SK-N-SH (cell line): ENCODE measurements around the gene FBXO33. TPM values are rescaled to one million over a fixed set of nuclear protein-coding genes. Genes with fewer than 3 reads are reported as not detected.

Experiments
- CTCF ChIA-PET: fragments of 300-600, 350-600 bp; formaldehyde crosslinking; extraction: SDS; loops from one replicate; lab custom pipeline; 2021; lab: Yijun Ruan, JAX
- POLR2A ChIA-PET: fragments of 350-600 bp; sonication (Branson Sonifier 250); formaldehyde crosslinking; extraction: SDS; loops from one replicate; lab custom pipeline; 2020; ENCODE audit warnings: antibody characterized with exemption, inconsistent platforms; lab: Yijun Ruan, JAX
- DNase-seq: peaks from one replicate; pipeline ENCODE4 v3.0.0; 2012
- H2AFZ ChIP-seq: fragments of 200-600 bp; sonication (generic); 2 replicates; pipeline ENCODE4 v1.8.1; 2016; ENCODE audit warnings: antibody characterized with exemption, mild to moderate bottlenecking, low read depth
- H3F3A ChIP-seq: fragments of 200-600 bp; sonication (generic); replicated peaks from 2 replicates; pipeline ENCODE3; 2016; ENCODE audit warnings: antibody characterized with exemption, mild to moderate bottlenecking; ENCODE audit not compliant: insufficient read depth
- H3K27ac ChIP-seq, 2 experiments: fragments of 200-500 bp in 1 of 2; fragments of 200-600 bp in 1 of 2; sonication (Bioruptor generic) in 1 of 2; sonication (generic), shearing (Covaris generic) in 1 of 2; 2 replicates each; pipeline versions ENCODE4 v1.5.1 to v1.6.1; 2014 to 2016; ENCODE audit warnings: low read depth in 2 of 2, inconsistent platforms in 1 of 2, low read length in 1 of 2, mild to moderate bottlenecking in 1 of 2, mixed read lengths in 1 of 2
- H3K27me3 ChIP-seq: fragments of 200-600 bp; sonication (generic), shearing (Covaris generic); 2 replicates; pipeline ENCODE4 v1.6.1; 2016; ENCODE audit warnings: mixed run types; ENCODE audit not compliant: insufficient read depth
- H3K36me3 ChIP-seq, 2 experiments: fragments of 200-500 bp in 1 of 2; fragments of 200-600 bp in 1 of 2; sonication (Bioruptor generic) in 1 of 2; sonication (generic) in 1 of 2; replicated peaks in 1 of 2; 2 replicates each; pipeline versions ENCODE3 to v1.5.1; 2014 to 2016; ENCODE audit warnings: low read length in 1 of 2, mild to moderate bottlenecking in 1 of 2; ENCODE audit not compliant: insufficient read depth in 2 of 2, control insufficient read depth in 1 of 2
- H3K4me1 ChIP-seq, 2 experiments: fragments of 200-500 bp in 1 of 2; fragments of 200-600 bp in 1 of 2; sonication (Bioruptor generic) in 1 of 2; sonication (generic), shearing (Covaris generic) in 1 of 2; 2 replicates each; pipeline versions ENCODE4 v1.5.1 to v1.6.1; 2014 to 2016; ENCODE audit warnings: low read depth in 1 of 2, low read length in 1 of 2, mixed run types in 1 of 2; ENCODE audit not compliant: insufficient read depth in 2 of 2, control insufficient read depth in 1 of 2
- H3K4me2 ChIP-seq: fragments of 200-600 bp; sonication (generic), shearing (Covaris generic); 2 replicates; pipeline ENCODE4 v1.6.1; 2017; ENCODE audit warnings: mixed run types
- H3K4me3 ChIP-seq, 2 experiments: fragments of 200-500 bp in 1 of 2; fragments of 200-600 bp in 1 of 2; sonication (Bioruptor generic) in 1 of 2; sonication (generic), shearing (Covaris generic) in 1 of 2; 2 replicates each; pipeline versions ENCODE4 v1.5.1 to v1.8.1; 2014 to 2016; ENCODE audit warnings: low read depth in 2 of 2, inconsistent platforms in 1 of 2, low read length in 1 of 2, mild to moderate bottlenecking in 1 of 2, mixed read lengths in 1 of 2, moderate library complexity in 1 of 2
- H3K79me2 ChIP-seq: fragments of 200-600 bp; sonication (generic); 2 replicates; pipeline ENCODE4 v1.8.1; 2017; ENCODE audit warnings: mild to moderate bottlenecking; ENCODE audit not compliant: insufficient read depth
- H3K9ac ChIP-seq: fragments of 200-600 bp; sonication (generic); 2 replicates; pipeline ENCODE4 v1.6.1; 2017; ENCODE audit warnings: mixed run types
- H3K9me2 ChIP-seq: fragments of 200-600 bp; sonication (generic); 2 replicates; pipeline ENCODE4 v1.6.1; 2017; ENCODE audit warnings: mixed run types
- H3K9me3 ChIP-seq: fragments of 200-600 bp; sonication (generic); 2 replicates; pipeline ENCODE4 v1.6.1; 2017; ENCODE audit warnings: mixed run types, mild to moderate bottlenecking, moderate library complexity
- H4K20me1 ChIP-seq: fragments of 200-600 bp; sonication (generic); 2 replicates; pipeline ENCODE4 v1.6.1; 2017; ENCODE audit warnings: mild to moderate bottlenecking, mixed run types; ENCODE audit not compliant: insufficient read depth
- CTCF ChIP-seq: fragments of 200-600 bp; sonication (generic); IDR thresholded peaks from 2 replicates; pipeline ENCODE4 v1.6.1; 2017; ENCODE audit warnings: antibody characterized with exemption, mild to moderate bottlenecking, moderate library complexity
- ELF1 ChIP-seq: IDR thresholded peaks from 2 replicates; pipeline ENCODE4 v1.4.0; 2012
- EP300 ChIP-seq, 2 experiments: IDR thresholded peaks; 2 replicates each; pipeline versions ENCODE4 v1.4.0 to v1.6.1; 2012; ENCODE audit warnings: borderline replicate concordance in 1 of 2, low read depth in 1 of 2, low read length in 1 of 2
- FOSL2 ChIP-seq: IDR thresholded peaks from 2 replicates; pipeline ENCODE4 v1.4.0; 2012; ENCODE audit warnings: low read depth, mild to moderate bottlenecking, moderate library complexity, borderline replicate concordance
- FOXJ3 ChIP-seq: sonication (generic); formaldehyde crosslinking; IDR thresholded peaks from 2 replicates; pipeline ENCODE4 v1.5.1; 2020; ENCODE audit warnings: mild to moderate bottlenecking, missing genetic modification reagents
- GABPA ChIP-seq: IDR thresholded peaks from 2 replicates; pipeline ENCODE4 v1.4.0; 2012; ENCODE audit warnings: low read depth, mild to moderate bottlenecking
- GATA2 ChIP-seq: sonication (generic); formaldehyde crosslinking; IDR thresholded peaks from 2 replicates; pipeline ENCODE4 v1.5.0; 2020; ENCODE audit warnings: mild to moderate bottlenecking, missing genetic modification reagents
- JUND ChIP-seq: IDR thresholded peaks from 2 replicates; pipeline ENCODE4 v1.4.0; 2012
- MAX ChIP-seq: IDR thresholded peaks from 2 replicates; pipeline ENCODE4 v1.4.0; 2012; ENCODE audit warnings: low read depth
- MXI1 ChIP-seq: IDR thresholded peaks from 2 replicates; pipeline ENCODE4 v1.6.1; 2012; ENCODE audit warnings: mild to moderate bottlenecking, low read depth, low read length, improper control_type of control experiment
- PBX3 ChIP-seq: IDR thresholded peaks from 2 replicates; pipeline ENCODE4; 2012
- RAD21 ChIP-seq: IDR thresholded peaks from 2 replicates; pipeline ENCODE4 v1.6.1; 2012; ENCODE audit warnings: mild to moderate bottlenecking, low read length
- RFX5 ChIP-seq: IDR thresholded peaks from 2 replicates; pipeline ENCODE4 v1.6.1; 2012; ENCODE audit warnings: mild to moderate bottlenecking, improper control_type of control experiment, low read length
- RXRA ChIP-seq: IDR thresholded peaks from 2 replicates; pipeline ENCODE4 v1.4.0; 2012; ENCODE audit warnings: low read depth, mild to moderate bottlenecking, borderline replicate concordance
- SIN3A ChIP-seq: IDR thresholded peaks from 2 replicates; pipeline ENCODE4 v1.6.1; 2012; ENCODE audit warnings: low read depth, mild to moderate bottlenecking, low read length, moderate library complexity, borderline replicate concordance
- TAF1 ChIP-seq: IDR thresholded peaks from 2 replicates; pipeline ENCODE4 v1.6.1; 2012; ENCODE audit warnings: low read depth, mild to moderate bottlenecking, low read length, moderate library complexity, borderline replicate concordance
- TCF12 ChIP-seq: IDR thresholded peaks from 2 replicates; pipeline ENCODE4 v1.4.0; 2012
- TEAD4 ChIP-seq: IDR thresholded peaks from 2 replicates; pipeline ENCODE4 v1.4.0; 2012; ENCODE audit warnings: mild to moderate bottlenecking, borderline replicate concordance; ENCODE audit not compliant: insufficient read depth
- USF2 ChIP-seq: fragments of 150-350 bp; IDR thresholded peaks from 2 replicates; pipeline ENCODE4 v1.6.1; 2017; ENCODE audit warnings: antibody characterized with exemption, low read length, low read depth, borderline replicate concordance
- YY1 ChIP-seq: IDR thresholded peaks from 2 replicates; pipeline ENCODE4 v1.4.0; 2012; ENCODE audit warnings: low read depth, mild to moderate bottlenecking
- WGBS: methylation state at CpG from one replicate; pipeline ENCODE4 v1.1.6; 2017; ENCODE audit warnings: low lambda C conversion rate; 5-methylcytosine and 5-hydroxymethylcytosine counted together
- polyA plus RNA-seq, 3 experiments: library from polyadenylated mRNA; depleted of rRNA; stranded (reverse); fragments of >200 nt; gene quantifications; 2 replicates each; pipeline ENCODE4 v1.2.3, GENCODE V29; 2012

Gene FBXO33
- polyA plus RNA-seq, 1 of the 3 experiments (the other 2 are of a cell fraction), result 4.2 TPM

GRCh38 chr14:39381366-39381765, 50.9 kb downstream of the FBXO33 start (continued):
- TF ChIP-seq USF2, result no peak
- TF ChIP-seq RAD21, result no peak
- no peak for TF ChIP-seq FOXJ3 (CRISPR knock-in tag)
- TF ChIP-seq GATA2 (CRISPR knock-in tag), result no peak

GRCh38 chr14:39376667-39377403, 55.4 kb downstream of the FBXO33 start:
- H3K27ac ChIP-seq, result peak overlapping the region; percentile 58 to 90; a peak in 3 of 4 replicates
- no peak for DNase-seq

GRCh38 chr14:39374851-39375250, 57.4 kb downstream of the FBXO33 start:
- Histone ChIP-seq H3K4me2 (peak overlapping the region; percentile 33; the same call in 1 of the 2 replicates), H3K27me3 (no peaks in the 10 kb centered on the region)

More at GRCh38 chr14:39376667-39377403, 55.4 kb downstream of the FBXO33 start:
- Histone ChIP-seq H3K79me2 (no peaks in the 10 kb centered on the region), H3K4me1 (peaks cover 0 to 18% of the 10 kb centered on the region in 2 experiments; a peak in 1 of 4 replicates), H3K9ac (peak overlapping the region; percentile 65), H3K27me3 (no peaks in the 10 kb centered on the region), H3K4me3 (no peak overlapping the region), H3K9me2 (no peaks in the 10 kb centered on the region), H2AFZ (peak overlapping the region; percentile 86; the same call in 1 of the 2 replicates), H3K4me2 (peak overlapping the region; percentile 55; the same call in 1 of the 2 replicates), H4K20me1 (no peaks in the 10 kb centered on the region), H3F3A (peaks cover 6% of the 10 kb centered on the region), H3K36me3 (no peaks in the 10 kb centered on the region), H3K9me3 (no peaks in the 10 kb centered on the region)
- ChIA-PET POLR2A (no interaction called here), CTCF (no interaction called here)
- TF ChIP-seq TEAD4 (no peak), RXRA (no peak), TAF1 (no peak), GABPA (no peak), FOSL2 (peak; percentile 34; the same call in 1 of the 2 replicates), JUND (0 out of 2 replicates have a peak, but pooled peaks have one; percentile 11), RFX5 (no peak), YY1 (no peak), USF2 (no peak), EP300 (IDR thresholded peaks at IDR 0.05; ENCODE audit: borderline replicate concordance in 1 of 2, low read depth in 1 of 2, low read length in 1 of 2) (no peak)
- WGBS, result 11% methylated on average over 4 of the region's 4 CpGs

More at GRCh38 chr14:39374851-39375250, 57.4 kb downstream of the FBXO33 start:
- Histone ChIP-seq H3K36me3 (no peaks in the 10 kb centered on the region), H3K9me2 (no peaks in the 10 kb centered on the region), H3K9ac (no peak overlapping the region; the same call in 1 of the 2 replicates), H3K79me2 (no peaks in the 10 kb centered on the region), H3K4me1 (peaks cover 0 to 18% of the 10 kb centered on the region in 2 experiments; a peak in 1 of 4 replicates), H3K9me3 (no peaks in the 10 kb centered on the region), H3K27ac (peak overlapping the region; percentile 34 to 76; a peak in 3 of 4 replicates), H2AFZ (no peak overlapping the region), H4K20me1 (no peaks in the 10 kb centered on the region), H3K4me3 (no peak overlapping the region), H3F3A (peaks cover 6% of the 10 kb centered on the region)
- ChIA-PET POLR2A (no interaction called here), CTCF (no interaction called here)
- no peak for TF ChIP-seq SIN3A
- TF ChIP-seq MAX, result peak; percentile 41; the same call in 1 of the 2 replicates
- peak; percentile 48; the same call in 1 of the 2 replicates for TF ChIP-seq TCF12
- no peak for TF ChIP-seq USF2
- no peak for TF ChIP-seq CTCF
- TF ChIP-seq MXI1, result no peak
- no peak for TF ChIP-seq ELF1
- TF ChIP-seq PBX3, result 0 out of 2 replicates have a peak, but pooled peaks have one; percentile 6
- TF ChIP-seq JUND, result peak; percentile 16; the same call in 1 of the 2 replicates
- no peak for DNase-seq
